ENCODE results near the gene PTPRA. TPM values are rescaled to one million over a fixed set of nuclear protein-coding genes. Genes with fewer than 3 reads are reported as not detected.

The PTPRA gene
- total RNA-seq, 2 donors from 2014 or later: 41.4 to 55.5 TPM

- DNase-seq: no peak
- intact Hi-C loops (cut with DNase I, micrococcal nuclease): no loop called here
- no peak for ATAC-seq
Measured at GRCh38 chr20:2847802-2848201, 25.5 kb upstream of the PTPRA start.

DNA sequence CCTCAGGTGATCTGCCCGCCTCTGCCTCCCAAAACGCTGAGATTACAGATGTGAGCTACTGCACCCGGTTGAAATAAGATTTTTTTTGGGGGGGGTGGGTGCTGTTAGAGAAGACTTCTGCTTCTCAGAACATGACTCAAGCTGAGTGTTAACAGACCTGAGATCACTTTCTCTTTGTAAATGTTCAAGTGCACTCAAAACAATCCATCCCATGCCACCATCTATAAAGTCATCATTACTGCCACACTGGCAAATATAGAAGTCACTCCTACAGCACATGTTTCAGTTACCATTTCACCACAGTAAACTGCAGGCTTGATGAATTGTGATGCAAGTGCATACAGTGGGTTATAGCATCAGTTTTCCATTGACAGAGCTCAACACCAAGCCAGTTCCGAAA lies 23.8 kb upstream of the PTPRA start:
- no peak for ATAC-seq
- DNase-seq: no peak
- intact Hi-C loops (cut with DNase I, micrococcal nuclease): no loop called here

DNA sequence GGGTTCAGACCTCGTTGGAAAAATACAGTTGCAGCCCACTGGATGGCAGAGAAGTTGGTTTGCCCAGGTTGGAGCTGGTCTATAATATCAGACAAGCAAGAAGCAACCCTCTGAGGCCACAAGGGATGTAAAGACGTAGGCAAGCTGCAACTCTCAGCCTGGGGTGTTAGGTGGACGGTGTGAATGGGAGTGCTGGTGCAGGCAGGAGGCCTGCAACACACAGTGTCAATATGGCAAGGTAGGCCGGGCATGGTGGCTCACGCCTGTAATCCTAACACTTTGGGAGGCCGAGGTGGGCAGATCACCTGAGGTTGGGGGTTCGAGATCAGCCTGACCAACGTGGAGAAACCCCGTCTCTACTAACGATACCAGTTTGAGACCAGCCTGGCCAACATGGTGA lies 22.2 kb upstream of the PTPRA start:
- DNase-seq (no peak), ATAC-seq (no peak)
- intact Hi-C loops (cut with DNase I, micrococcal nuclease): no loop called here

DNA sequence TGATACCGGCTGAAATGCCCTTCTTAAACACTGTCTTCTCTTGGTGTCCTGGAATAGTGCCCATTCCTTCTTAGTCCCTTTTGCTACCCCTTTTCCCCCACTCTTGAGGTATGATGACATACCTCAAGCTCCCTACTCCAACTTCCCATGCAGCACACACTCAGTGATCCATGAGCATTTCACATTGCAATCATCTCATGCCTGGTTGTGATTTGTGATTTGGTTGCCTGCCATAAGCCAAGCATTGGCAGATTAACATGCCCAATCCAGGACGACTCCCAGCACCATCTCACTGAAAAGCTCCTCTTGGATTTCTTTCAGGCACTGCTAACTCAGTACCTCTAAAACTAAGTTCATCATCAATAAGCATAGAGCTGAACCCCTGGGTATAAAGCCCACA lies 14.7 kb upstream of the PTPRA start:
- intact Hi-C loops (cut with DNase I, micrococcal nuclease): no loop called here
- no peak for DNase-seq
- ATAC-seq: no peak

- intact Hi-C loops (cut with DNase I, micrococcal nuclease): no loop called here
- DNase-seq (no peak), ATAC-seq (no peak)
Measured at GRCh38 chr20:2859330-2860121, 13.8 kb upstream of the PTPRA start.

DNA sequence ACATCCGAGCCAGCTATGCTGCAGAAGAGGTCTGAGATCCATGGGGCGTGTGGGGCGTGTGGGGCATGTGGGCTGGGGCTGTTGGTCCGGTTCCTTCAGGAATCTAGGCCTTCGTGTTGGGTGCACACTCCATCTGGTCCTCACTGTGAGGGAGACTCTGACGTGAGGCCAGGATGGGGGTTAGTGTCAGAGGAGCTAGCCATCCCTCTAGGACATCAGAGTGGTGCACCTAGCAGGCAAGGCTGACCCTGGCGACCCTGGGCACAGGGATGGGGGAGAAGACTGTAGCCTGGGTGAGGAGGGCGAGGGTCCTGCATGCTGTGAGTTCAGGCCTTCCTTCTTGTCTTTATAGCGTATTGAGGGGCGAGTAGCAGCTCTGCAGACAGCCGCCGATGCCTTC lies 8.7 kb upstream of the PTPRA start:
- intact Hi-C loops (cut with DNase I, micrococcal nuclease): no loop called here
- ATAC-seq (no peak), DNase-seq (no peak)

- ATAC-seq: no peak
- intact Hi-C loops (cut with DNase I, micrococcal nuclease): no loop called here
Measured at GRCh38 chr20:2865101-2865500, 8.2 kb upstream of the PTPRA start.

DNA sequence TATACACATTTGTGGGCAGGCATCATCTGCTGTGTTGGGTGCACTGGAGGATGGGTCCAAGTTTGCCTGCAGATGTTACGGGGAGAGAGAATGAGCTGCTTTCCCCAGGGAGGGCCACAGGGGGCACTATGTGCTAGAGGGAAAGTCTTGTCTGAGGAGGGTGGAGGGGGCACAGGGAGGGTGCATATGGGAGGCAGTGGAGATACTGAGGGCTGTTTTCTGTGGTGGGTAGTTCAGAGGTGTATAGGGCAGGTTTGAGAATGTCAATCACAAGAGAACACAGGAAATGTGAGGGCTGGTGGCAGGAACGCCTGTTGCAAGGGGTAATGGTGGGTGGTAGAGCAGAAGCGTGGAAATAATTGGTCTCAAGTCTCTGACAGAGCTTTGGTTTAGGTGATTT lies 7.7 kb upstream of the PTPRA start:
- DNase-seq: no peak
- no peak for ATAC-seq
- intact Hi-C loops (cut with DNase I, micrococcal nuclease): no loop called here

More at GRCh38 chr20:2865101-2865500, 8.2 kb upstream of the PTPRA start:
- no peak for DNase-seq

DNA sequence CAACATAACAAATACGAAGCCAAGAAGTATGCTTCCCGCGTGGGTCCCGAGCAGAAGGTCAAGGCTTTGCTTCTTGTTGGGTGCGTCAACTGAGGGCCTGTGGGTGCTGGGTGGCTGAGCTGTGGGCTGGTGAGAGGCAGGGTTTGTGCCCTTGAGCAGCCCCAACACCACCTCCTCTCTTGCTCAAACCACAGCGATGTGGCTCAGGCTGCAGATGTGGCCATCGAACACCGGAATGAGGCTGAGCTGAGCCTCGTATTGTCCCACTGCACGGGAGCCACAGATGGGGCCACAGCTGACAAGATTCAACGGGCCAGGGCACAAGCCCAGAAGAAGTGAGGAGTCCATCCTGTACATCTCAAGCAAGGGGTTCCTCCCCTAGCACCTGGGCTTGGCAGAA lies 7.0 kb upstream of the PTPRA start:
- no peak for DNase-seq
- no peak for ATAC-seq
- intact Hi-C loops (cut with DNase I, micrococcal nuclease): no loop called here

DNA sequence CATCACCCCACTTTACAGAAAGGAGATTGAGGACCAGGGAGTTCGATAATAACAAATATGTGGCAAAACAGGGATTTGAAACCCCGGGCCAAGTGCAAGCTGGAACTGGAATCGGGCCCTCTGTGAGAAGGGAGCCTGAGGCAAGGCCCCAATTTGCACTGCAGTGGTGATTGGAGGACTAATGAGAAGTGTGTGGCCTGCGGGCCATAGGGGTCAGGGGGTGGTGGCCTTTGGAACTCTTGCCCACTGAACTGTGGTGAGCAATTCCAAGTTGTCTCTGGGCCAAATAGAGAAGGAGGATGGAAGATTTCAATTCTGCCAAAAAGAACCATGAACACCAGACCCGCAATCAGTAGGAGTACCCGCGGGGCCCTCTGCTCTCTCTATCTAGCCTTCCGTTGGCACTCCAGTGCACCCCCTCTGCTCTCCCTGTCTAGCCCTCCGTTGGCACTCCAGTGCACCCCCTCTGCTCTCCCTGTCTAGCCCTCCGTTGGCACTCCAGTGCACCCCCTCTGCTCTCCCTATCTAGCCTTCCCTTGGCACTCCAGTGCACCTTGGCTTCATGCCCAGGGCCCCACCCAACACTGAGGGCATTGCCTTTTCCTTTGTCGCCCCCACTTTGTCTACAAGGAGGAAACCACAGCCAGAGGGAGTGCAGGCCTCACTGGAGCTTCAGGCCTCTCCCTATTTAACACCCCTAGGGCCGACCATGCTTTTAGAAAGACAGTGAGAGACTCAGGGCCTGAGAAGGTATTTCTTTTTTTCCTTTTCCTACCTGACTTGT lies 6.0 kb upstream of the PTPRA start:
- peak in 1 of 2 donors; percentile 54 for DNase-seq
- intact Hi-C loops (cut with DNase I, micrococcal nuclease): no loop called here
- peak; percentile 56 for ATAC-seq

GRCh38 chr20:2869381-2869780 lies 3.9 kb upstream of the PTPRA start:
- DNase-seq (no peak), ATAC-seq (no peak)
- intact Hi-C loops (cut with DNase I, micrococcal nuclease): no loop called here

DNA sequence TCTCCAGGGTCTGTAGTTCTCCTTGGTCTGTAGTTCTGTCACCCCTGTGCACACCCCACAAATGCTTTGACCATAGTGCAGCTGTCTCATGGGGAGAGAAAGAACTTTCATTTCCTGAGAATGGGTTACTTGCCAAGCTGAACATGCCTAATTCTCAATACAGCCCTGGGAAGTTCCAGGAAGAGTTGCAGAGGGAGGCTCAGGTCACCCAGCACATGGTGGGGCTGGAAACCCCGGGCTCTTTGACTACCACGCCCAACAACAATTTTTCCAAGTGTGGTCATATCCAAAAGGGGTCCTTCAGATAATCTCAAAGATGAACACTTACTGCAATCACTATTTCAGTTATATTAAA lies 2.2 kb upstream of the PTPRA start:
- no peak for ATAC-seq
- DNase-seq: no peak
- intact Hi-C loops (cut with DNase I, micrococcal nuclease): no loop called here

- intact Hi-C loops (cut with DNase I, micrococcal nuclease): no loop called here
Measured at GRCh38 chr20:2871661-2872458, 1.4 kb upstream of the PTPRA start.

GRCh38 chr20:2872459-2873009 lies 747 bp upstream of the PTPRA start:
- intact Hi-C loops (cut with DNase I, micrococcal nuclease): no loop called here
- peak; percentile 64 to 85 for DNase-seq
- peak; percentile 66 for ATAC-seq

More at GRCh38 chr20:2871661-2872458, 1.4 kb upstream of the PTPRA start:
- ATAC-seq (peak; percentile 13), DNase-seq (no peak)

GRCh38 chr20:2873747-2874041 lies 413 bp downstream of the PTPRA start:
- DNase-seq (peak; percentile 43 to 71), ATAC-seq (no peak)
- intact Hi-C loops (cut with DNase I, micrococcal nuclease): no loop called here

GRCh38 chr20:2874456-2874855 lies 1.2 kb downstream of the PTPRA start:
- ATAC-seq: no peak
- DNase-seq: peak in 1 of 2 donors; percentile 20
- intact Hi-C loops (cut with DNase I, micrococcal nuclease): no loop called here

DNA sequence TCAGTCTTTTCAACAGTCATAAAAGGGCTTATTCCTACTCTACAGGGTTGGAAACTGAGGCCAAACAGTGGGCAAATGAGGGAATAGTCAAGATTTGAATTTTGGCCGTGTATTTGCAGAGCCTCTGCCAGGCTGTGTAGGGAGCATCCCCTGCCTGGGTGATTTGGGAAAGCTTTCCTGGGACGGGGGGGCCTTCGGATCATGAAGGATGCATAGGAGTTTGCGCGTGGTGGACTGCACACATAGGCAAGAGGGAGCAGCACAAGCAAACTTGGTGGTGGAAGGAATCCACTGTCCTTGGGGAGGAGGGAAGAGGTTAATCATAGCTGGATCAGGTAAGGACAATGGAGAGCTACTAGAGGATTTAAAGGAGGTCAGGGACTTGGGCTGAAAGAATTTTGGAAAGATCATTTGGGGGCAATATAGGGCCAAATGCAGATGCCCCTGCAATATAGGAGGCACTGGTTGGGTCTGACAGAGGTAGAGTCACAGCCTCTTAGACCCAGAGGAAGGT lies 2.5 kb downstream of the PTPRA start:
- intact Hi-C loops (cut with DNase I, micrococcal nuclease): no loop called here
- ATAC-seq (no peak), DNase-seq (no peak)

- DNase-seq: no peak
- ATAC-seq: no peak
- intact Hi-C loops (cut with DNase I, micrococcal nuclease): no loop called here
Measured at GRCh38 chr20:2878515-2878914, 5.2 kb downstream of the PTPRA start.

GRCh38 chr20:2879146-2879545 lies 5.9 kb downstream of the PTPRA start:
- no peak for ATAC-seq

More at GRCh38 chr20:2879146-2879545, 5.9 kb downstream of the PTPRA start:
- no peak for DNase-seq
- intact Hi-C loops (cut with DNase I, micrococcal nuclease): no loop called here
